Measurements from ENCODE around the gene CCND2.

The CCND2 gene

DNA sequence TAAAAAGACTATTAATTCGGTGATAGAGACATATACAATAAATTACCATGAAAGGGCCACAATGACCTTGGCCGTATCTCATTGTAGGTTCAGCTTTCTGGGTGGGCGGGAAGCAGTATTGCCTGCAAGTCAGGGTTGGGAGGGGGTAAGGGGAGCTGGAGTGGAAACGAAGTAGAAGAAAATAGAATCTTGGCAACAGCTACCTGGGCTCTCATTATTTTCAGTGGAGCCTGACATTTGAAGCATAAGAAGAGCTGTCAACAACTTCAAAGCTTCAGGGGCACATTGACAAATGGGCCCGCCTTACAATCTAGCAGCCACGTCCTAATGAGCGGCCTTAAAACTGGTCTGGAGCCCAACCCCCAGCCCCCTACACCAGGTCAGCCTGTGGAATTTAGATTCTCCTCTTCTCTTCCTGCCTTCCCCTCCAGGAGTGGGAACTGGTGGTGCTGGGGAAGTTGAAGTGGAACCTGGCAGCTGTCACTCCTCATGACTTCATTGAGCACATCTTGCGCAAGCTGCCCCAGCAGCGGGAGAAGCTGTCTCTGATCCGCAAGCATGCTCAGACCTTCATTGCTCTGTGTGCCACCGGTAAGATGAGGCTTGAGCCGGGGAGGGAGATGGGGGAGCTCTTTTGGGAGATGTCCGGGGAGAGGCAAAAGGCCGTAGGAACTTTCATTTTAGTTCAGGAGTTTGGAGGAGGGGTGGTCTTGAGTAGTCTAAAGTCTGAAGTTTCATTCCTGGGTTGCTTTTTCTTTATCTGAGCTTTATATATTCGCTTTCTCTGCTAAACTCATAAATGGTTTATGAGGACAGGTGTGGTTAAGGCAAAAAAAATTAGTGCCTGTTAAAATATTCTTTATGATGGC lies 5.0 kb downstream of the CCND2 start:
- no peak for DNase-seq

DNA sequence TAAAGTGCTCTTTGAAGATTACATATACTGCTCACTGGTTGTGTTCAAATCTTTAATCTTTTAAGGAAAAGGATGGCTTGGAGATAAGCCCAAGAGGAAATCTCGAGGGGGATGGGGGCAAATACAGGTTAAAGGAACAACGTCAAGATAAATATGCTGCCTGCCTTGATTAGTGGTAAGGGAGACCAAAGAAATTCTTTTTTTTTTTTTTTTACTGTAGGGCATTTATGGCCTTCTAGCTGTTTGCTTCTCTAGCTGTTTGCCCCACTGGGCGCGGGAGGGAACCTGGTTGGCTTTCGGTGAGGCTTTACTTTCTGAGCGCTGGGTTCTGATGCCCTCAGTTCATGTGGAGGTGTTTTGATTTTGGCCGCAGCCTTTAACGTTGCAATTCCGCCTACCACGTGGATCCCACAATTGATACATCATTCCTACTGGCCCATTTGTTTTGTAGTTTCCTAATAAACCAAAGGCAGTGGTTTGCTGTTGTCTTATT lies 5.7 kb downstream of the CCND2 start:
- DNase-seq, result no peak

DNA sequence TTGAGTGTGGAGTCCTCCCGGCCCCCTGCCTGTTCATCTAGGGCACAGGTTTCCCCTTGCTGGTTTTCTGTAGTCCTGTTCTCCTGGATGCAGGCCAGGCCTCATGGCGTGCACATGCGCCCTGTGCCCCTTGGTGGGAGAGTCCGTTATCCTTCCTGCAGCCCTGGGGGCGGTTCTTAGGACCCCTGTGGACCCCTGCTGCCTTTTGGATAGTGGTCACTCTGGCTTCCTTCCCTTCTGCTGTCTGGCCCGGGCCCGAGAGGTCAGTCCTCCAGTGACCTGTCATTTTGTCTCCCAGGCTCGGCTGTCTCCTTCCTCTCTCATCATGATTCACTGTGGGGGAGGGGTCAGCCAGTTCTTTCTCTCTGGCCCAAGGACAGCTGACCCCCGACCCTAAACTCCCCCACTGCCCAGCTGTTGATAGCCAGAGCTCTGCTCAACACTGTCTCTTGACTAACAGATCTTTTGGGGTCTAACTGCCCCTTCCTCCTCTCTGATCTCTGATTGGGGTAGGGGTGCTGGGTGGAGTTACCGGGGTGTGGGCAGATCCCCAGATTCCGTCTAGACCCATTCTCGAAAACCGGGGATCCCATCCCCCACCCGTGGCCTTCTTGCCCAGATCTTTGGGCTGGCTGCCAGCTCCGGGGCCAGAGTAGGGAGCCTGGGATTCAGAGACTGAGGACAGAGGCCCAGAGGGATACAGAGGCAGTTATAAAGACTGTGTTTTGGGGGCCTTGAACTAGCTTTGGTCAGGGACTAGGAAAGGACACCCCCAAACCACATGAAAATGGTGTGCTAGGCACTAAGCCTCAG lies 7.0 kb downstream of the CCND2 start:
- DNase-seq, result no peak

DNA sequence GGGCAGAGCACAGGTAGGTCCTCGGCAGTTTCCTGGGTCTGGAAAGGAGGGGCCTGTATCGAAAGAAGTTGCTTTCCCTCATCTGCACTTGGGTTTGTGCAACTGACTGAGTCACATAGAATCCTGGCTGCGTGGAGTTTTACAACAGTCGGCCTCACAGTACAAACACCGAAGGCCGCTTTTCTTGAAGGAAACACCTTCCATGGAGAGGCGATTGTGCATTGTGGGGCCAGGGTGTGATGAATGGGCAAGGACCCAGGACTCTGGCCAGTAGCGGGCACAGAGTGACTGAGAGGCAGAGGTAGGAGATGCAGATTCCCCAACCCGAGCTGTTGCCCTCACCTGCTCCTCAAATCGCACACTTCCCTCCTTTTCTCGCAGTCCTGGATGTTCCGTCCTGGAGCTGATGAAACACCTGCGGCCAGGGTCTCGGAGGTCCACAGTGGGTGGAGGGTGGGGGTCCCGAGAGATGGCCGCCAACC lies 7.7 kb downstream of the CCND2 start:
- no peak for DNase-seq

DNA sequence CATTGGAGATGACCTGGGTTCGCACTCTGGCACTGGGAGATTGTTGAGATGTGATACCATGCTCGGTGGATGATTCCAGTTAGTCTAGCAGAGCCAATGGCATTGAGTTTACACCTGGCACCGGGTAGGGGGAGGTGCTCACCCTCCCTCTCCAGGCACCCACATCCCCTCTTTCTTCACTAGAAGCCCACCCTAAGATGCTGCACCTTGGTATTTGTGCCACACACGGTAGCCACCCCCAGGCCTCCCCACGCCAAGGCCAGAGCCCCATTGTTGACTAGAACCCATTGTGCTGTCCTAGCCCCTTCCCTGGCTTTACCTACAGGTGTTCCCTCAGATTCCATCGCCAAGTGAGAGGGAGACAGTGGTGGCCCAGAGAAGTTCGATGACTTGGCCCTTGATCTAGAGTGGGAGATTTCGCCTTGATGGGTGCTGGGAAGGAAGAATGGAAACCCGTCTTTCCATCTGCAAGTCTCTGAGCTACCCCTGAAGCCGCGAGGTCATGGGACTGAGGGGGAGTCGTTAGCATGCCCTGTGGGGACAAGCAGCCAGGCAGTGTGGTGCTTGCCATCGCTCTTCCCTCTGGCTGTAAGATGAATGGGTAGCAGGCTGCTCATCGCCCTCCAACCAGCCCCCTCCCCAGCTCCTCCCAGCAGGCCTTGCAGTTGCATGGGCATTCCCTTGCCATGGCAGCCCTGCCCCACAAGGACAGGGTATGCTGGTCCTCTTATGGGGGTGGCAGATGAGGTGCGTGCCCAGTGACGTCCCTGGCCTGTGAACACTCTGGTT lies 8.7 kb downstream of the CCND2 start:
- DNase-seq, result no peak

DNA sequence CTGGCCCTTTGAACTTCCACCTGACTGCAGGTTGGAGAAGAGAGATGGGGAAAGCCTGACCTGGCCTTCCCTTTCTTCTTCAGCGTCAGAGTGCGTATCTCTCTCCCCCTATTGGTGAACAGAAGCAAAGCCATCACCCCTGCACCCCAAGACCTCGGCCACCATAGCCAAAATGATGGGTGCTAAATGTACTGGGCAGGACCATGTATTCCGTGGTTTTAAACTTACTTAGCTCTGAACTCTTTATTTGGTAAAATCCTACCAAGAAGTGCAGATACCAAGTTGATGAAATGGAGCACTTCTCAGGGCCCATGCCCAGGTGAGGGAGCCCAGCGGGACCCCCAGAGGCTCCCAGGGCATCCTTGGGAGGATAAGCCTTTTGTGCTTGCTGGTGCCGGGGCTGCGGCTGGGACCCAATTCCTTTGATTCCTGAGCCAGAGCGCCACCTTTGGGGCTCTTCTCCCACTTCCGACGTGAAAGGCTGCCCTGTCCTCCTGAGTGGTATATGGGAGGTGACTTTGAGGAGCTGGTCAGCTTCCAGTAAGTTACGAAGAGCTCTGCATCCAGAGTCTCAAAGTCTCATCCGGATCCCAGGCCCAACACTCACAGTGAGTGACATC lies 9.4 kb downstream of the CCND2 start:
- DNase-seq, result no peak

DNA sequence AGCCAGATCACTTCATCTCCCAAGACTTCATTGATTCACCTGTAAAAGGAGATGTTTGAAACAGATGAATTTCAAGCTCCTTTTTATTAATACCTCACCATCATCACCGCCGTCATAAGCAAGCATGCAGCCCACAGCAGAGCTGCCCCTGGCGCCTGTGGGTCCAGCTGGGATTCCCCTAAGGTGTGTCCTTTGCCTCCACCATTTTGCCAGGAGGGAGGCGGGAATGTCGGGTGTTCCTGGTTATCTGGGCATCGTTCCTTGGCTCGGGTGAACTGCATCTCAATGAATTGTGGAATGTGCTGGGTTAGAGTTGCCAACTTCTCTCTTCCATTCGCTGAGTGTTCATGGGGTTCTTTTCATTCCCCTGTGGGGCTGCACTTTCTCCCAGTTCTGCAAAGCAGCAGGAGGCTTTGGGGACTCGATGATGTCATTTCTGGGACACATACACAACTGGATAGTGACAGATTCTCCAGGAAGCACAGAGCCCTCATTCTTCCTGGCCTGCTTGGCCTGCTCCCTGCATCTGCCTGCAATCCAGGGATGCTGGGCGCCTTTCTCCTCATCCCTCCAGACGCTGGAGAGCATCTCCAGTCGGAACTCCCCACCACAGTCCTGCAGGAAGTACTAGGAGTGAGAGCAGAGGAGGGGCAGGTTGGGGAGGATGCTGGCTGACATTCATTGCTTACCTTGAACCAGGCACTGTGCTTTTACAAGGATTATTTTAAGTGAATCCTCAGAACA lies 10.1 kb downstream of the CCND2 start:
- no peak for DNase-seq

DNA sequence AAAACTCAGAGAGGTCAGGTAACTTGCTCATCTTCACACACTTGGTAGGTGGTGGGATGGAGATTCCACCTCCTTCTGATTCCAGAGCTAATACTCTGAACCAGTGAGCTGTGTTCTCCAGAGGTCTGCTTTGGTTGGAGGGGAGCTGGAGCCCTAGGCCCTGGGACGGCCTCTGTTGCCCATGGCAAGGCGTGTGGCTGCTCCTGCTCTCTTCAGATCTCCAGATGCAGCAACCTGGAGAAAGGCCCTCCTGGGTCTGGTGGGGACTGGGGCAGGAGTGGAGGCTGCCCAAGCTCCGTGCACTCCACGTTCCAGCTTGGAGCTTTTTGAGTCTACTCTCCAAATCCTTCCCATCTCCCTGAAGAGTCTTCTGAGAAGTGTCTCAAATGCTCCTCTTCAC lies 10.7 kb downstream of the CCND2 start:
- no peak for DNase-seq

DNA sequence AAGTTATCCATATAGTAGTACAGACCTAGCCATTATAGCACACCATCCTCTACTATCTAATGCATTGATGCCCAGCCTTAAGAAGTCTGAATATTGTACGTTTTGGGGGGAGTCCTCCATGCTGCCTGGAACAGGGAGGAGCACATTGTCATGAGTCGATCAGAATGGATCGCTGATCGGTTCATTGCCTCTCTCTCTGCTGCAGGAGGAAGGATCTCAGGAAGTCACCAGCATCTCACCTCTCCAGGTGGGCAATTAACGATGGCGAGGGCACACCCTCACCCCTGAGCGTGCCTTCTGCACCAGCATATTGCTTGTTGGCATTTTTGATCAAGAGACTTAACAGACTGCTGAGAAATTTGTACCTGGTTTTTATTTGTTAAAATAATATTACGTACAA lies 11.5 kb downstream of the CCND2 start:
- no peak for DNase-seq

DNA sequence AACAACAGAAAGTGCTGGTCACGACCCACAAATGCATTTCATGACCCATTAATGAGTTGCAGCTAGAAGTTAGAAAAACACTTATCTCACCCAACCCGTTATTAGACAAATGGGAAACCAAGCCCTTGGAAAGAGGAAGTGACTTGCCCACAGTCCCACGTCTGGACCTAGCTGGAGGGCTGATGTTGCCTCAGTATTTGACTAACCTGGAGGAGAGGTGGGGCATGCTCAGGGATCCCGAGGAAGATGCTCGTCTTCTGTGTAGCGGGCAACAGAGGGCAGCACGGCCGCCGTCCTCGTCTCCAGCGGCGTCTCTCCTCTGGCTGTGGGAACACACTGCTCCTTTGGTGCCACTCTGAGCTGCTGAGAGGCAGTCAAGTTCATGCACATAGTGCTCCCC lies 12.7 kb downstream of the CCND2 start:
- no peak for DNase-seq

DNA sequence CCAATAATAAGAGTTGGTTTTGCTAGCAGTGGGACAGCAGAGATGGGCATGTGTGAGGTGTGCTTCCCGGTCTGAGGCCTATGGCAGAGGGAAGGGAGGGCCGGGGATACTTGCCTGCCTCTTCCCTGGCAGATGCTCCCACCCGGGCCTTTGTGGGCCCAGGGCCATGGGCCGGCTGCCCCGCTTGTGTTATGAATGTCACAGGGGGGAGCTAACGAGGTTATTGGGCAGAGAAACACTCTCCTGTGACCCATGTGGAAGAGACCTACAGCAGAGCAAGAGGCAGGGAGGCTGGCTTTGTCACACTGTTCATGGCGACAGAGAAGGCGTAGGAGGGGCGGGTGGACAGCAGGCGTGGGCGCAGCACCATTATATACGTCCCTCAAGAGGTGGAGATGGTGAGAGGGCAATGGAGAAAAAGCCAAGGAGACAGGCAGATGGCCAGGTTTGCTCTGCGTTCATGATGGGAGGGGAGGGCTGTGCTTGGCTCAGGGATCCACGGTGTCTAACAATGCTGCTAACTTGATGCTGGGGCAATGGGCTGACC lies 13.3 kb downstream of the CCND2 start:
- DNase-seq, result no peak

DNA sequence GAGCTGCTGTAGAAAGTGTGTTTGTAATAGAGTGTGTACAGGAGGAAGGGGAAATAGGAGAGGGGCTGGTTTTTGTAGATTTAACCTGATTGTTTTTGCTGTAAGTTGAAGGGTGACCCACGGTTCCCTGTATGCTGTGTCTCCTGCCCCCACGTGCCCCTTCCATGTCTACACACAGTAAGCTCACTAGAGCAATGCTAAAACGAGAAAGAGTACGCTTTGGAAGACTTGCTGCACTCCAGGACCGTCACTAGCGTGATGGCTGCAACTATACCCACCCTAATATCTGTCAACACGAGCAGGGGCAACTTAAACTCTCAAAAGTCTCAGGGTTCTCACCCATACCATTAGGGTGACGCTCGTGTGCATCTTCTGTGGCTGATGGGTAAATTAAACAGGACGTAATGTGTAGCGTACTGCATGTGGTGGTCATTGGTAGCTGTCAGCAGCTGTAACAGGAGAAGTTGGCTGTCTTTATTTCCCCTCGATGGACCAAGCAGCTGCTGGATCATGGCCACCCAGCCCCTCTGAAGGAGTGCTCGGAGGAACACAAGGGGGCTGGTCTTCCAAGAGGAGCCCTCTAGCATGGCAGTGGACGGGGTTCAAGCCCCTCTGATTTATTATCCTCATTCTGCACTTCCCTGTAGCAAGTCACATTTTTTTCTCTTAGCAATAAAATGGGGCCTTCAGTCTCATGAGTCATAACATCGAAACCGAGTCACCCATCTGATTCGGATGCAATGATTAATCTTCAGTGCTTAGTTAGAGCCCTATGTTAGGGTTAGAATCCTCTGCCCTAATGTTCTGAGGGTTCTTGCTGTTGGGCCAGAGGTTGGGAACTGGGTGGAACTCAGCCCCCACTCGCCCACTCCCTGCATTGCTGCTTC lies 14.0 kb downstream of the CCND2 start:
- DNase-seq, result no peak

DNA sequence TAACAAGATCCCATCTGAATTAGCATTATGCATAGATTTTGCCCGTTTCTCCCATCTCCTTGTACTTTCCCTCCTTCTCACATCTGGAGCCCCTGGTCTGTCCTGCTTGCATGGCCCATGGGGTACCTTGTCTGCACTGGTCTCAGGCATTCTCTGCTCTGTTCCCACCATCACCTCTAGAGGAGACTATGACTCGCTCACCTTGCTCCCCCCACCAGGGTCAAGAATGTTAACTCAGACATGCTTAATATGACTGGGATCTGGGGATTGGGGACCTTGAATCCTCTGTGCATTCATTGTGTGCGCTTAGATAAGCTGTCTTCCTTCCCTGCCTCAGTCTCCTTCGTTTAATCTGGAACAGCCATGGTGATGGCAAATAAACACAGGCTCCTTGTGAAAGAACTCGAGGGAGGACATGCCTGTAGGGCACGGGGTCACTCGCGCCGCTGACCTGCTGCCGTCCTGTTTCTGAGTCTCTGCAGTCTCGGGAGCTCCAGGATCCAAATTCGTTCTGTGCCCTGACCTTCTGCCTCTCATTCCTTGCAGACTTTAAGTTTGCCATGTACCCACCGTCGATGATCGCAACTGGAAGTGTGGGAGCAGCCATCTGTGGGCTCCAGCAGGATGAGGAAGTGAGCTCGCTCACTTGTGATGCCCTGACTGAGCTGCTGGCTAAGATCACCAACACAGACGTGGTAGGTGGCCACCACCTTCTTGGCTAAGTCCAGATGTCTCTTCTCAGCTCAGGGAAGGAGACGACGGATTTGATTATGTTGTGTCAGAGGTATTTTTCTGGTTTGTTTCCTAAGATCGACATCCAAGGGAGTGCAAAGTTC lies 15.0 kb downstream of the CCND2 start:
- no peak for DNase-seq

DNA sequence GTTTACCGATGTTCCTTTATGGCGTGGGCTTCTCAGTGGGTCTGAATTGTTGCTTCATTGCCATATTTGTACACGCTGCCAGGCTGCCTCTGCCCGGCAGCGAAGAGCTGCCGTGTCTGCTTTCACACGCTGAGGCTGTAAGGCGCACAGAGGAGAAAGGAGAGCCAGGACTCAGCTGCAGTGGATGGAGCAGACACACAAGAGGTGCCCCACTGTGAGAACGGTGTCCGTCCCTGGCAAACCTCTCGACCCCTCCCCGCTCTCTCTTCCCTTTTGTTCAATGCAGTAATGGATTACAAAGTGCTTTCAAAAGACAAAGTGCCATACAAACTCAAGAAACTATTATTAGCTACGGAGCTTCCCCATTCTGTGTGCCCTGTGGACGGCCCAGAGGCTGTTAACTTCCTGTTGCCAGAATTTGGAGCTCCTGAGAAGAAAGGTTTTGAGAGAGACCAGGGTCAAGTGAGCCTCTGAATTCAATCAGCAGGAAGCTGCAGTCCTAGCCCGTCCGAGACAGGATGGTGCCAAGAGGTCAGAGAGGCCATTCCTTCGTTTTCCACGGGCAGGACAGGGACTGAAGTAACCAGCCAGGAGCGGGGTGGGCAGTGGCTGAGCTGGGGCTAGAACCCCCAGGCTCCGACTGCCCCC lies 15.8 kb downstream of the CCND2 start:
- no peak for DNase-seq

DNA sequence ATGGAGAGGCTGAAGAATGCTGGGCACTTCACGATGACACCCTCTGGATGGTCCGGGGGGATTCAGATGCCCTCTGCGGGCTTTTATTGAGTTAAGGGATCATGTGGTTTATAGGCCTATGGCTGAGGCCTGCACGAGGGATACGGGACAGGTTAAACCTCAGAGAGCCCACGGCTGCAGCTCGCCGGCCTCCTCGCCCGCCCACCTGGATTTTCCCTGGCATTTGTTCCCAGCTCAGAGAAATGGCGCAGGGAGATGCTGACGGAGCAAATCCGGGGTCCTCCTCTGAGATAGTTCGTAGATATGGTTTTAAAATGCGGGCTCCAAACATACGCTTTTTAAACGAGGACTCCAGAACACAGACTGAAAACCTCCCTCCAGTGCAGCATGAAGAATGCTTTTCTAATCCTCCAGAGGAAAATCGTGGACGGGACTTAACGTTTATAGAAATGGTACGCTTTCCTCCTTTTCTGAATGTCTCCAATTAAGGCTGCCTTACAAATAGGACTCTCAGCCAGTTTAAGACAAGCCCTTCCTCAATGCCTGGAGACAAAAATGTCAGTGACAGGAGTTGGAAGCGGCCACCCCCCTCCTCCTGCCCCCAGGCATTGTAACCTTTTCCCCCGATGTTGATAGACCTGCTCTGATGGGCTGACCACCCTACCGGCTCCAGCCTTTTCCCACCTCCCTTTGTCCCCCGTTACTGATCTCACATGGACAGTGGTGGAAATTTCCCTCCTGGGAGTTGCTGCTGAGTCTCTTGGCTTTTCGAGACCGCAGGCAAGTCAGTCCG lies 16.6 kb downstream of the CCND2 start:
- no peak for DNase-seq

DNA sequence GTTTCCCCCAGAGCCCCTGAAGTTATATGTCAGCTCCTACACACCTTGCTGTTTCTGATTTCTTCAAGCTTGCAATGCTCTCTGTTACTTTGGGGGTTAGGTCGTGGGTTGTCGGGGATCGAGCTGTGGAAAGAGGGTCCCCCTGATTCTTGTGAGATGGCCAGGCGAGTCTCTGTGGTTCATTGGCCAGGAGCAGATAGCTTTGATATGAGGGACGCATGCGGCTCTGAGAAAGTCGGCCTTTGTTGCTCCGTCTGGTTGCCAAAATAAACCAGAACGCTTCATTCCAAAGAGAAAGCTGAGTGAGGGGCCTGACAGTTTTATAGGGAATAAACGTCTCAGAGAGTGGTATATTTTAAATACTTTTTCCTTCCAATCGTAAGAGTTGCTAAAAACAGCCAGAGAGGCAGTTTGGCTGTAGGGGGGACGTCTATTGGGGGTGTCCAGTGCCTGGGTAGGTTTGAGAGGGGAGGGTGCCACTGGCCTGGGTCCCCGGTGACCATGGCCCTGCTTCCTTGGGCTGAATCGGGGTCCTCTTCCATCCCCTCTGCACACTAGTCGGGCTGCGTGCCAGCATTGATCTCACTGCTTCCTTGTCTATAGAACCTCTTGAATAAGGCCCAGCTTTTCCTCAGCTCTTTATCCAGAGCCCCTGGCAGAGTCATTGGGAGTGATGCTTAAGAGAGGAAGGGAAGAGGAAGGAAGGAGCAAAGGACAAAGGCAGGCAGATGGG lies 18.9 kb downstream of the CCND2 start:
- no peak for DNase-seq

DNA sequence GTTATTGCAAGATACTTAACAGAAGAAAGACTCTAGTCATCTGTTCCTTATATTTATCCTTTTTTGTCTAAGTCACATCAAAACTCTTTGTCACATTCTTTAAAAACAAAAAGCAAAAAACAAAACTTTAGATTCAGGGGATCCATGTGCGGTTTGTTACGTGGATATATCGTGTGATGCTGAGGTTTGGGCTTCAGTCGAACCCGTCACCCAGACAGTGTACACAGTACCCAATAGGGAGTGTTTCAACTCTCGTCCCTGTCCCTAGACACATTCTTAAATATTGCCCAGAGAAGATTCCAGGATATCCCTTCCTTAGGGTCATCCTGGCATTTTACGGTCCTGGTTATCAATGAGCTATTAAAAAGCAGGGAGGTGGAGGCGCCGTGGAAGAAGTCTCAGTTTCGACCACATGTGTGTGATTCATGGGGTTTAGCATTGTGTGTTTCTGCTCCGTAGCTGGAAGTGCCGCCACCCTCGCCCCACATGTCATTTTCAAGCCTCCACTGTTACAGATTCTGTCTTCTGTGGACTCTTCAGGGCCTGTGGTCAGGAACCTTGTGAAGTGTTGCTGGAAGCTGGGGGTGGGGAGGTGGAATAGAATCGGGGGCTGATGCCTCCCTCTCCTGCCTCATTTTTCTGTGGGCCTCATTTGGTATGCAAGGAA lies 19.9 kb downstream of the CCND2 start:
- DNase-seq, result no peak
